Kidney tubule cell (primary cell): Measurements from ENCODE around the gene TBC1D10B.

Experiments used
- DNase-seq: peaks from one replicate; pipeline ENCODE4 v3.0.0-alpha.2; 2018; ENCODE audit warnings: low spot score

TBC1D10B gene

GRCh38 chr16:30372038-30372712 lies 1.9 kb upstream of the TBC1D10B start:
- DNase-seq: no peak

- no peak for DNase-seq
Observed at GRCh38 chr16:30371248-30371816, 1.0 kb upstream of the TBC1D10B start.

DNA sequence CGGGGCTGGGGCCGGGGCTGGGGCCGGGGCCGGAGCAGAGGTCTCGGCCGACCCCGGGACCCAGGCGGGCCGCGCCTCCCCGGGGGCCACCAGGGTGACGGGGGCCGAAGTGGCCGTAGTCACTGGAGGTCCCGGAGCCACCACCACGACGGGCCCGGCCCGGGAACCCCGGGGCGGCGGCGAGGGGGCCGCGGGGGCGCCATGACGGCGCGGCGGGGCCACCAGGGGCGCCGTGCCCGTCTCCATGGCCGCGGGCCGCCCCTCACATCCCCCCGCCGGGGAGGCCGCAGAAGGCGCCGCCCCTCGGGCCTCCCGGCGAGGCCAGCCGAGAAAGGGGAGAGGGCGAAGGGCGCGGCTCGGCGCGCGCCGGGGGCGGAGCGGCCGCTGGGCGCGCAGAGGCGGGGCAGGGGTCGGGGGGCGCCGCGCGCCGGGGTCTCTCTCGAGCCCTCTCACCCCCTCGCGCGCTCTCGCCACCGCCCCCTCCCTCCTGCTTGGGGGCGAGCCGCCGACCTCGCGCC lies 297 bp downstream of the TBC1D10B start:
- no peak for DNase-seq

DNA sequence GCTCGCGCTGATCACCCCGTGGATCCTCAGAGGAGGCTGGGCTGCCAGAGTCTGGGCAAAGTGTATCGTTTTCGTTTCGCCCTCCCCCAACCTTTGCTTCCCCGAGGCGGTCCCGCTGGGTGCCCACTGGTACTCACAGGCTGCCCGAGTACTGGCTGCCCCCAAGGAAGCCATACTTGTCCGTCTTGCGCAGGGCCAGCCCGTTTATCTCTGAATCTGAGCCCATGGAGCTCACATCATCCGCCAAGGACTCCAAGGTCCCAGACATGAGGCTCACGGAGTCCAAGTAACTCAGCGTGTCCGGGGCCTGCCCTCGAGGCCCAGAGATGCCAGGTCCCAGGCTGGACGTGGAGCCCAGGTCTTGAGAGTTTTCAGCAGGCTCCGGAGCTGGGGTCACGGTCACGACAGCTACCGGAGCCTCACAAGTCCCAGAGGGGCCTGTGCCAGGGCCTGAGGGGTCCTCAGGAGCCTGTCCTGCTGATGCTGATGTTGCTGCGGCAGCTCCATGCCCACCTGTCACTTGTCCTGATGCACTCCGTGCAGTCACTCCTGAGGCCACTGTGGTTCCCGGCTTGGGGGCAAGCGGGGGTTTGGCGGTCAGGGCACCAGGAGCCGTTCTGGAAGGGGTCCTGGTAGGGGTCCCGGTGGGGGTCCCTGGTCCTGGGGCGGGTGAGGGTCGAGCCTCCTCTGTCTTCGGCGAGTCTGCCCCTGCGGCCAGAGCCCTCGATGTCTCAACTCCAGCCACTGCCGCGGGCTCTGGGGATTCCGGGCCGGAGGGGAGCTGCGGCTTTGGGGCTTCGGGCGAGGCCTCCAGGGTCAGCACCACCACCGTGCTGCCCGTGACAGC lies 980 bp downstream of the TBC1D10B start:
- peak; percentile 9 for DNase-seq

- DNase-seq: peak; percentile 1
Observed at GRCh38 chr16:30368792-30369090, 1.6 kb downstream of the TBC1D10B start.

DNA sequence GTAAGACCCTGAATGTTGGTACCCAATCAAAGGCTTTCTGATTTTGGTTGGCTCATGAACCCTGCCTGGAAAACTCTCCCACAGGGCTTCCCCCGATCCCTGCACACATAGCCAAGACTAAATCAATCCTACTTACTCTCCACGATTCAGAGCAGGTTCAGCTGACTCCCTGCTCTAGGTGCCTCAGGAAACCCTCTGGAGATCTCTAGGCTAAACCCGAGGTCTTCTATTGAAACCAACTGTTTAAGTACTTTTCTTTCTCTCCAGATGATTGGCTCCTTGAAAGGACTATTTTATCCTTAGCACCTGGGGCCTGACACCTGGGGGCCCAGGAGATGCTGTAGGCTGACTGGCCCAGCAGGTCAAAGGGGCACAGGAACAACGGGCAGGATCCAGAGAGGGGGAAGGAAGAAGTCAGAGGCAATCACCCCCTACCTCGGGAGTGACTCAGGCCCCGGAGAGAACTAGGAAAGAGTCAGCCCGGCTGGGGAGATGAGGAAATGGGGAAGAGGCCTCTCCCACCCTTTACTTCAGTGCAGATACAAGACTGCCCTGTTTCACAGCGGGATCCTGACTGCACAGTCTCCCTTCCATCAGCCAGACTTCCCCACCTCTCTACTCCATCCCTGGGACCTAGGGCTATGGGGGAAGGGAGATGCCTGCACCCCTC lies 2.0 kb downstream of the TBC1D10B start:
- peak; percentile 77 for DNase-seq

DNA sequence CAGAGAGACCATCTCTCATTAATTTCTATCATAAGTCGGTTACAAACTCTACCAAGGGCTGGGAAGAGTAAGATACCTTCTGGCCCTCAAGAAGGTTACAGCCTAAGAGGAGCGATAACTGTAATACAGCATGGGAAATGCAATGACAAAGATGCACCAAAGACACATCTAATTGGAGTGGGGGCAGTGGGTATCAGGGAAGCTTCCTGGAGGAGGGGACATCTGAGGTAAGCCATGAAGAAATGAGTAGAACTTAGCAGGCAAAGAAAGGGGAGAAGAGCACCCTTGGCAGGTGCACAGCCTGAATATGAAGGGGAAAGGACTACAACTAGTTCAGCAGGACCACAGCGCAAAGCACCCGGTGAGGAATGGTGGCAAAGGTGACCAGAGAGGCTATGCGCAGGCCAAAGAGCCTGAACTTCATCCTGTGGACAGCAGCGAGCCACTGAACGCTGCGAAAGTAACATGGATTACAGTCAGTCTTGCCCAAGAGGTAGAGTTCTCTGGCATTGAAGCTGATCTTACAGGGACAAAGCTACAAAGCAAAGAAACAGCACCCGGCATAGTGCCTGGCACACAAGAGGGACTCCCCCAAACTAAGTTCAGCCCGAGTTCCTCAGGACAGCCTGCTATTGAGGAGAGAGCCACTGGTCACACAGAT lies 2.8 kb downstream of the TBC1D10B start:
- DNase-seq: no peak

DNA sequence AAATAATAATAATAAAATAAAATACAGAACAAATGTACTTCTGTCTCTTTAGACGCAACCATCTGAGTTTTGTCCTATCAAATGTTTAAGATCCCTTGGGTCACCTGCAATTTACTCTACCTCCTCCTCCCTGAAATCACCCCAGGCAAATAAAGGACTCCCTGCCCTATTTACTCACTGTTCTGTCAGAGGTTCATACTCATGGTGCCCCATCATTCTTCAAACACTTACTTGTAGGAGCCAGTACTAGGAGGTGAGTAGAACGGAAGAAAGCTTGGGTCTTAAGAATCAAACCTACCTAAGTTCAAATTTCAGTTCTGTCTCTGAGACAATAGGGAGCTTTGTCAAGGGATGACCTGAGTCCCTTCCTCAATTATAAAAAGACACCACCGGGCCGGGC lies 3.8 kb downstream of the TBC1D10B start:
- DNase-seq: no peak

DNA sequence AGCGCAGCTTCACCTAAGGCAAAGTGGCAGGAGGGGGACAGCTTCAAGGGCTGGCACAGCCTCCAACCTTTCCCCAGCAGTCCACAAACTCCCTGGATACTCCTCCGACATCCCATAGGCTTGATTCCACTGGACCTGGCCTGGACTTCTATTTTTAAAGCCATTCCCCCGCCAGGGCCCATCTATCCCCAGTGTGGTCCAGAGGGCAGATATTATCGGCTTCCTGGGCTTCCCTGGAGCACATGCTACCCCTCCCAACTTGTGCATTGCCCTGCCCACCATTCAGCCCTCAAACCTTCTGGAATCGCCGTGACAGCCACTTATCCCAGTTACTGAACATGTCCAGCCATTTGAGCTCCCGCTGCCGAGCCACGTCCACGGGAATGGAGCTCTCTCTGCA lies 5.1 kb downstream of the TBC1D10B start:
- no peak for DNase-seq

- DNase-seq: no peak
Observed at GRCh38 chr16:30361180-30361579, 9.1 kb downstream of the TBC1D10B start.

DNA sequence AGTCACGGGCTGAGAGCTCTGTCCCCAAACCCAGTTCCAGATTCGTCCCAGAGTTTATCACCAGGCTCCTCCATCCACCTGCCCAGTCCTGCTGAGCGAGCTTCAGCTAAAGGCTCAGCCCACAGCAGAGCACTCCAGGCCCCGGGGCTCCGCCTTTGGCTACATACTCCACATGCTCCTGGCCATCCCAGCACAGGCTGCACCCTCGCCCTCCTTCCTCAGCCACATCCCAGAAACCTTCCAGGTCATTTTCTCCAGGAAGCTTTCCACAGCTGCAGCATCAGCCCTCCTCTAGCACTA lies 10.5 kb downstream of the TBC1D10B start:
- DNase-seq: no peak

DNA sequence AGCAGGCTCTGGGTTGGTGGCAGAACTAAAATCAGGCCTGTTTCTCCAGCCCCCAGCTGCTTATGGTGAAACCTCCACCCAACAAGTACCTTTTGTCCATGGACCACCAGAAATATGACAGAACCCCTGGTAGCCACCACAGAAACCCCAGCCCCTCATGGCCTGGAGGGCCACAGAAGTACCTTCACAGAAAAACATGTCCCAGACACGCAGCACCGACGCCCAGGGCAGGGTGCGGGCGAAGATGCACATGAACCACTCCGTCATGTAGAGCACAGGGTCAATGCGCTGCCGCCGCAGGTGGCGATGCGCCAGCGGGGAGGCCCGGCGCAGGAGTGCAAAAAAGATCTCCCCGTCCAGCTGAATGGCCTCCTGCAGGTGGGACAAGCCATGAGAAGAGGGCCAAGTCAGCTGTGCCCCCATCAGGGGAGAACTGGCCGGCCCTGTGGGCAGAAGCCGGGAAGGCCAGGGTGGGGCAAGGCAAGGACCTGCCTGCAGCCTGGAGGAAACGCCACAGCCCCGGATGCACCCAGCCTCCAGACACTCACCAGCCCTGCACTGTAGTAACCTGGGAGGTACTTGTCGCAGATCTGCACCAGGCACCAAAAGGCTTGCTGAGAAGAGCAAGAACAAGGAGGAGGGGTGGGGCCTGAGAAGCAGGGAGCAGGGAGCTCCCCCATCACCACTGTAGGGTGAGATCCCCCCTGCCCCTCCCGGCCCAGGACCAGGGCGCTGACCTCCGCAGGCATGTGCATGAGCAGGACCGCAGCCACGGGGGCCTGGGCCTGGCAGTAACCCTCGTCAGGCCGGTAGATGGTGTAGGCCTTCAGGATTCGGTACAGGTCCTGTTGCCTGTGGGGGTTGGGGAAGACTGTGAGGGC lies 11.1 kb downstream of the TBC1D10B start:
- DNase-seq: no peak

DNA sequence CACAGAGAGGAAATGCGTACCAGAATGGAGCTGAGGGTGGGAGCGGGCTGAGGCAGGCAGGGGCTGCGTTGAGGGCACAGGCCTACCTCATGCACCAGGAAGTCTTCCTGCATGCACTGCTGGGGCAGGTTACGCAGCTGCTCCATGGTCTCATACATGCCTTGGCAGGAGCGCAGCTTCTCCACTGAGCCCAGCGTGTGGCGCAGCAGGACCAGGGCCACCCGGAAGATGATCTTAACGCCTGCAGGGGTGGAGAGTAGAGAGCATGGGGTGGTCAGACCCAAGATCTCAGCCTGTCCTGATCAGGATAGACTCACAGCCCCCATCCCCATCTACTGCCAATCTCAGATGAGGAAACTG lies 11.7 kb downstream of the TBC1D10B start:
- no peak for DNase-seq

DNA sequence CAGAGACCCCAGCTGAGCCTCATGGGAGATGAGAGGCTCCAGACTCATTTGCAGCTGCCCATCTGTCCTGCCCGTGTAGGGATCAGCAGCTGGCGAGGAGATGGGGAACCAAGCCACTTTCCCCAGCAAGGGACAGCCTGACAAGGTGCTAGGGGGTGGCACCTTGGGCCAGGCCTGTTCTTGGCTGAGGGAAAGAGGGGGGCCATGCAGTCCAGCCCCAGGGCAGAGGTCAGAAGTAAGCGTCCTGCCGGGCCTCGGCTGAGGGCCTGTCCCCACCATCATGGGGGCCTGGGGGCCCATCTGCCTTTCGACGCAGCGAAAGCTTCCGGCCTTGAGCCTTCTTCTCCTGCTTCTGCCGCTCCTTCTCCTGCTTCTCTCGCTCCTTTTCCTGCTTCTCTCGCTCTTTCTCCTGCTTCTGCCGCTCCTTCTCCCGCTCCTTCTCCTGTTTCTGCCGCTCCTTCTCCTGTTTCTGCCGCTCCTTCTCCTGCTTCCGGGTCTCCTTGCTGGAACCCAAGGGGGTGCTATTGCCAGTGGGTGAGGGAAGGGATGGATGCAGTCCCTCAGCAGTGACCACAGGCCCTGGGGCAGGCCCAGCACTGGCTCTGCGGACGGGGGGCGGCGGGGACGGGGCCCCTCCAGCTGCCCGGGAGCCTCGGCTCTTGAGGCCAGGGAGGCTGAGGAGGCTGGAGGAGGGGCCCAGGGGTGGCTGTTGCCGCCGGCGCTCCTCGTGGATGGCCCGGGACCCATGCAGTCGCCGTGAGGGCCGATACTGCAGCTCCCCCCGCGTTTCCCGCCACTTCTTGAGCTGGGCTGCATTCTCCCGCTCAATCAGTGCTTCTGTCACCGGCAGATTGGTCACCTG lies 12.3 kb downstream of the TBC1D10B start:
- no peak for DNase-seq

GRCh38 chr16:30357085-30357714 lies 13.1 kb downstream of the TBC1D10B start:
- DNase-seq: peak; percentile 3

- peak; percentile 13 for DNase-seq
Observed at GRCh38 chr16:30356401-30357084, 13.8 kb downstream of the TBC1D10B start.

DNA sequence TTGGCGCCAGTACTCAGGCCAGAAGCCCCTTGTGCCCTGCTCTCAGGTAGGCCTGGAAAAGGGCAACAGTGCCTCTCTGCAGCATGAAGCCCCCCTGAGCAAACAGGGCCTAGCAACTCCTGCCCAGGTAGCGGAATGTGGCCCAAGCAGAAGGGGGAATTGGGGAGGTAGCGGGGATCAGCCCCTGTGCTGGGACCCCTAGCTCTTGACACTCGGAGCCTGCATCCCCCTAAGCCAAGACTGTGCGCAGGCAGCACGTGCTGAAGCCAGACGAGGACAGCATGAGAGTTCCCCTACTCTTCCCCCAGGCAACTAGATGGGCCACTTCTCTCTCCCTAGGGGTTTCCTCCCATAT lies 14.4 kb downstream of the TBC1D10B start:
- no peak for DNase-seq

- peak; percentile 100 for DNase-seq
Observed at GRCh38 chr16:30355144-30355953, 14.9 kb downstream of the TBC1D10B start, which contains the start of gene CD2BP2. Gene CD2BP2, minus strand, starts transcription at chr16:30355308. Its CDS starts 627 bp downstream, at chr16:30354681.
